BLaER1 (cell line): ENCODE data around the gene LRRC8E.
"Not testable (repeated sequence)": the region's sequence is repeated elsewhere in the genome, so short reads cannot be mapped to it uniquely, and the experiment has no call there.

ENCODE experiments used
- H3K27ac ChIP-seq: shearing (Covaris generic); formaldehyde crosslinking; 2 replicates; pipeline ENCODE4 v1.8.1; 2022
- H3K27me3 ChIP-seq: shearing (Covaris generic); formaldehyde crosslinking; 2 replicates; pipeline ENCODE4 v1.8.1; 2022
- H3K36me3 ChIP-seq: shearing (Covaris generic); formaldehyde crosslinking; 2 replicates; pipeline ENCODE4 v1.8.1; 2022
- H3K4me1 ChIP-seq: shearing (Covaris generic); formaldehyde crosslinking; 2 replicates; pipeline ENCODE4 v1.8.1; 2022
- H3K4me2 ChIP-seq: shearing (Covaris generic); formaldehyde crosslinking; 2 replicates; pipeline ENCODE4 v1.8.1; 2022
- H3K4me3 ChIP-seq: shearing (Covaris generic); formaldehyde crosslinking; 2 replicates; pipeline ENCODE4 v1.8.1; 2022
- H3K9ac ChIP-seq: shearing (Covaris generic); formaldehyde crosslinking; 2 replicates; pipeline ENCODE4 v1.8.1; 2022
- H3K9me3 ChIP-seq: shearing (Covaris generic); formaldehyde crosslinking; 2 replicates; pipeline ENCODE4 v1.8.1; 2022
- H4K20me1 ChIP-seq: shearing (Covaris generic); formaldehyde crosslinking; 2 replicates; pipeline ENCODE4 v1.8.1; 2022
- Cebpa-rat ChIP-seq: shearing (Covaris generic); IDR thresholded peaks from 2 replicates; pipeline ENCODE4 v1.8.1; 2022

LRRC8E gene

GRCh38 chr19:7883105-7883504 lies 5.2 kb upstream of the LRRC8E start:
- H3K4me3 ChIP-seq: no peak overlapping the region
- peaks cover 6% of the 10 kb centered on the region; the same call in 1 of the 2 replicates for H3K27me3 ChIP-seq
- no peak for TF ChIP-seq Cebpa-rat
- H3K4me1 ChIP-seq: peaks cover 28% of the 10 kb centered on the region
- H3K9ac ChIP-seq: no peak overlapping the region
- no peak overlapping the region for H3K4me2 ChIP-seq
- H3K36me3 ChIP-seq: no peaks in the 10 kb centered on the region
- no peaks in the 10 kb centered on the region for H4K20me1 ChIP-seq
- no peak overlapping the region for H3K27ac ChIP-seq
- H3K9me3 ChIP-seq: no peaks in the 10 kb centered on the region

- TF ChIP-seq Cebpa-rat: no peak
- H3K9ac ChIP-seq: no peak overlapping the region
- peaks cover 23% of the 10 kb centered on the region for H3K4me1 ChIP-seq
- H3K27ac ChIP-seq: no peak overlapping the region
- H3K4me3 ChIP-seq: no peak overlapping the region
- H4K20me1 ChIP-seq: no peaks in the 10 kb centered on the region
- peak overlapping the region; percentile 30 for H3K4me2 ChIP-seq
- peaks cover 14% of the 10 kb centered on the region; the same call in 1 of the 2 replicates for H3K27me3 ChIP-seq
- H3K9me3 ChIP-seq: no peaks in the 10 kb centered on the region
- no peaks in the 10 kb centered on the region for H3K36me3 ChIP-seq
Observed at GRCh38 chr19:7883796-7884570, 4.3 kb upstream of the LRRC8E start.

- Histone ChIP-seq H3K27me3 (peaks cover 17% of the 10 kb centered on the region; the same call in 1 of the 2 replicates), H4K20me1 (no peaks in the 10 kb centered on the region), H3K36me3 (no peaks in the 10 kb centered on the region), H3K4me2 (no peak overlapping the region), H3K27ac (no peak overlapping the region), H3K4me3 (no peak overlapping the region), H3K4me1 (peaks cover 13% of the 10 kb centered on the region), H3K9me3 (no peaks in the 10 kb centered on the region), H3K9ac (no peak overlapping the region)
- TF ChIP-seq Cebpa-rat: no peak
Observed at GRCh38 chr19:7885818-7886217, 2.5 kb upstream of the LRRC8E start.

- H3K4me2 ChIP-seq: no peak overlapping the region
- H3K27ac ChIP-seq: no peak overlapping the region
- TF ChIP-seq Cebpa-rat: no peak
- H4K20me1 ChIP-seq: no peaks in the 10 kb centered on the region
- H3K27me3 ChIP-seq: peaks cover 17% of the 10 kb centered on the region; the same call in 1 of the 2 replicates
- H3K4me3 ChIP-seq: no peak overlapping the region
- no peaks in the 10 kb centered on the region for H3K36me3 ChIP-seq
- H3K9ac ChIP-seq: no peak overlapping the region
- H3K9me3 ChIP-seq: no peaks in the 10 kb centered on the region
- peaks cover 31% of the 10 kb centered on the region for H3K4me1 ChIP-seq
Observed at GRCh38 chr19:7887408-7888144, 734 bp upstream of the LRRC8E start.

- Histone ChIP-seq H4K20me1 (no peaks in the 10 kb centered on the region), H3K9ac (no peak overlapping the region), H3K27ac (no peak overlapping the region), H3K36me3 (no peaks in the 10 kb centered on the region), H3K27me3 (peaks cover 17% of the 10 kb centered on the region; the same call in 1 of the 2 replicates), H3K9me3 (no peaks in the 10 kb centered on the region), H3K4me2 (no peak overlapping the region), H3K4me3 (no peak overlapping the region), H3K4me1 (peaks cover 30% of the 10 kb centered on the region)
- TF ChIP-seq Cebpa-rat: no peak
Observed at GRCh38 chr19:7888826-7889217, 512 bp downstream of the LRRC8E start.

GRCh38 chr19:7893362-7894101 lies 5.2 kb downstream of the LRRC8E start:
- not testable (repeated sequence) for H3K4me2 ChIP-seq, H3K36me3 ChIP-seq, H3K27ac ChIP-seq, H3K9ac ChIP-seq, H4K20me1 ChIP-seq, H3K4me3 ChIP-seq, H3K27me3 ChIP-seq, H3K9me3 ChIP-seq
- peaks cover 29% of the 10 kb centered on the region for H3K4me1 ChIP-seq

- H3K4me1 ChIP-seq: peaks cover 32% of the 10 kb centered on the region
- 0 out of 2 replicates have a peak overlapping the region, but pooled peaks have one; percentile 4 for H3K27ac ChIP-seq
- no peaks in the 10 kb centered on the region for H4K20me1 ChIP-seq
- no peaks in the 10 kb centered on the region for H3K9me3 ChIP-seq
- no peaks in the 10 kb centered on the region for H3K27me3 ChIP-seq
- no peak overlapping the region for H3K9ac ChIP-seq
- H3K4me3 ChIP-seq: no peak overlapping the region
- no peaks in the 10 kb centered on the region for H3K36me3 ChIP-seq
- H3K4me2 ChIP-seq: no peak overlapping the region
- no peak for TF ChIP-seq Cebpa-rat
Observed at GRCh38 chr19:7894612-7895309, 6.5 kb downstream of the LRRC8E start.

- H3K27ac ChIP-seq: no peak overlapping the region
- H3K4me1 ChIP-seq: peaks cover 40% of the 10 kb centered on the region
- H3K27me3 ChIP-seq: no peaks in the 10 kb centered on the region
- no peaks in the 10 kb centered on the region for H4K20me1 ChIP-seq
- no peak for TF ChIP-seq Cebpa-rat
- H3K9ac ChIP-seq: no peak overlapping the region
- no peaks in the 10 kb centered on the region for H3K36me3 ChIP-seq
- no peak overlapping the region for H3K4me3 ChIP-seq
- H3K4me2 ChIP-seq: no peak overlapping the region
- no peaks in the 10 kb centered on the region for H3K9me3 ChIP-seq
Observed at GRCh38 chr19:7895565-7895964, 7.3 kb downstream of the LRRC8E start.

GRCh38 chr19:7897292-7897691 lies 9.0 kb downstream of the LRRC8E start:
- Histone ChIP-seq H3K4me2 (no peak overlapping the region), H3K27me3 (no peaks in the 10 kb centered on the region), H3K4me1 (peaks cover 26% of the 10 kb centered on the region), H4K20me1 (no peaks in the 10 kb centered on the region), H3K9ac (no peak overlapping the region), H3K4me3 (no peak overlapping the region), H3K36me3 (no peaks in the 10 kb centered on the region), H3K27ac (no peak overlapping the region), H3K9me3 (no peaks in the 10 kb centered on the region)
- no peak for TF ChIP-seq Cebpa-rat
